Measurements from ENCODE around the gene PTPRH.

PTPRH gene

GRCh38 chr19:55248166-55248675, 38.9 kb upstream of the PTPRH start:
- TF ChIP-seq CTCF (IDR thresholded peaks at IDR 0.05) = no peak
- TF ChIP-seq ZFX (IDR thresholded peaks at IDR 0.05; ENCODE audit: borderline replicate concordance) = no peak
- H3K27ac ChIP-seq = no peak overlapping the region

- no peak overlapping the region for H3K27ac ChIP-seq
- TF ChIP-seq CTCF (IDR thresholded peaks at IDR 0.05) (no peak), ZFX (IDR thresholded peaks at IDR 0.05; ENCODE audit: borderline replicate concordance) (no peak)
Observed at GRCh38 chr19:55247621-55248099, 38.4 kb upstream of the PTPRH start.

GRCh38 chr19:55246462-55247451, 37.5 kb upstream of the PTPRH start:
- H3K27ac ChIP-seq = no peak overlapping the region
- TF ChIP-seq ZFX (IDR thresholded peaks at IDR 0.05; ENCODE audit: borderline replicate concordance) (no peak), CTCF (IDR thresholded peaks at IDR 0.05) (no peak)

- no peak overlapping the region for H3K27ac ChIP-seq
- TF ChIP-seq CTCF (IDR thresholded peaks at IDR 0.05) (no peak), ZFX (IDR thresholded peaks at IDR 0.05; ENCODE audit: borderline replicate concordance) (no peak)
Observed at GRCh38 chr19:55245236-55245904, 36.1 kb upstream of the PTPRH start.

- TF ChIP-seq ZFX (IDR thresholded peaks at IDR 0.05; ENCODE audit: borderline replicate concordance) = no peak
- TF ChIP-seq CTCF (IDR thresholded peaks at IDR 0.05) = no peak
- no peak overlapping the region for H3K27ac ChIP-seq
Observed at GRCh38 chr19:55244004-55244680, 34.8 kb upstream of the PTPRH start.

- TF ChIP-seq CTCF (IDR thresholded peaks at IDR 0.05) (no peak), ZFX (IDR thresholded peaks at IDR 0.05; ENCODE audit: borderline replicate concordance) (no peak)
Observed at GRCh38 chr19:55242517-55242916, 33.2 kb upstream of the PTPRH start.

More at GRCh38 chr19:55242517-55242916, 33.2 kb upstream of the PTPRH start:
- H3K27ac ChIP-seq = no peak overlapping the region
